Measurements from ENCODE around the gene PDIK1L.

GRCh38 chr1:26155370-26156284, 44.0 kb downstream of the PDIK1L start:
- no peak for TF ChIP-seq CTCF (IDR thresholded peaks at IDR 0.05 in 4 of 5, conservative IDR thresholded peaks at IDR 0.05 in 1 of 5)
- no peak for TF ChIP-seq POLR2A (IDR thresholded peaks at IDR 0.05)
